IMR-90 (cell line): ENCODE results near the gene ABCA6.

Experiments used
- CEBPB ChIP-seq: IDR thresholded peaks from 2 replicates; pipeline ENCODE4 v1.6.1; 2012; ENCODE audit warnings: low read depth, low read length, improper control_type of control experiment
- FOS ChIP-seq: fragments of 150-350 bp; IDR thresholded peaks from 2 replicates; pipeline ENCODE4 v1.6.1; 2016; ENCODE audit warnings: low read depth, low read length
- MAFK ChIP-seq: IDR thresholded peaks from 2 replicates; pipeline ENCODE4 v1.6.1; 2012; ENCODE audit warnings: low read depth, low read length, improper control_type of control experiment
- MAZ ChIP-seq: IDR thresholded peaks from 2 replicates; pipeline ENCODE4 v1.6.1; 2012; ENCODE audit warnings: low read depth, mild to moderate bottlenecking, low read length, improper control_type of control experiment, moderate library complexity, borderline replicate concordance
- MXI1 ChIP-seq: IDR thresholded peaks from 2 replicates; pipeline ENCODE4 v1.6.1; 2012; ENCODE audit warnings: low read depth, mild to moderate bottlenecking, low read length, moderate library complexity, borderline replicate concordance
- POLR2A ChIP-seq: IDR thresholded peaks from 2 replicates; pipeline ENCODE4 v1.6.1; 2012; ENCODE audit warnings: mild to moderate bottlenecking, low read depth, low read length
- RAD21 ChIP-seq: IDR thresholded peaks from 2 replicates; pipeline ENCODE4 v1.6.1; 2012; ENCODE audit warnings: low read length, improper control_type of control experiment
- RCOR1 ChIP-seq: IDR thresholded peaks from 2 replicates; pipeline ENCODE4 v1.6.1; 2012; ENCODE audit warnings: mild to moderate bottlenecking, low read length, improper control_type of control experiment; ENCODE audit not compliant: insufficient replicate concordance
- RFX5 ChIP-seq: IDR thresholded peaks from 2 replicates; pipeline ENCODE4 v1.8.0; 2012; ENCODE audit warnings: low read depth, mild to moderate bottlenecking, low read length, moderate library complexity
- SMC3 ChIP-seq: fragments of 150-350 bp; IDR thresholded peaks from 2 replicates; pipeline ENCODE4 v1.6.1; 2016; ENCODE audit warnings: low read depth, mild to moderate bottlenecking, antibody characterized with exemption, low read length, moderate library complexity
- TF ChIP-seq, protein P1 (sequence below): conservative IDR thresholded peaks from 2 replicates; pipeline ENCODE4 v1.5.1; 2012; ENCODE audit warnings: mild to moderate bottlenecking, low read depth, low read length, improper control_type of control experiment
- TF ChIP-seq, protein P2 (sequence below): fragments of 150-350 bp; IDR thresholded peaks from 2 replicates; pipeline ENCODE4 v1.6.1; 2016; ENCODE audit warnings: low read depth, mild to moderate bottlenecking, low read length, moderate library complexity, borderline replicate concordance
- TF ChIP-seq, protein P3 (sequence below): fragments of 150-350 bp; IDR thresholded peaks from 2 replicates; pipeline ENCODE4 v1.6.1; 2017; ENCODE audit warnings: mild to moderate bottlenecking, antibody characterized with exemption, low read length, low read depth

DNA sequence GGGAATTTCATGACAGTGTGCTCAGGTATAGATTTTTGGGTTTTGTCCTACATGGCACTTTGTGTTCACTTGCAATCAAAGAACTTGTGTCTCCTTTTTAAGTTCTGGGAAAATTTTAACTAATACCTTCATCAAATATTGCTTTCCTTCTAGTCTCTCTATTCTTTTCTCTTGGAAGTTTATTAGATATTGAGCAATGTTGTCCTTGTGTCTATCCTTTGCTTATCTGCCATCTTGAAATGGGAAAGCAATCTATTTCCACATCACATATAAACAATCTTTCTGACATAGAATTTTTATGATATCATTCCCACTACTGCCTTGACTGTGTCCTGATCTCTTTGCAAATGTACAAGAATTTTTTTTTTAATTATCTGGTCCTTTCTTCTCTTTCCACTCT lies 76.6 kb downstream of the ABCA6 start:
- TF ChIP-seq, protein P1, sequence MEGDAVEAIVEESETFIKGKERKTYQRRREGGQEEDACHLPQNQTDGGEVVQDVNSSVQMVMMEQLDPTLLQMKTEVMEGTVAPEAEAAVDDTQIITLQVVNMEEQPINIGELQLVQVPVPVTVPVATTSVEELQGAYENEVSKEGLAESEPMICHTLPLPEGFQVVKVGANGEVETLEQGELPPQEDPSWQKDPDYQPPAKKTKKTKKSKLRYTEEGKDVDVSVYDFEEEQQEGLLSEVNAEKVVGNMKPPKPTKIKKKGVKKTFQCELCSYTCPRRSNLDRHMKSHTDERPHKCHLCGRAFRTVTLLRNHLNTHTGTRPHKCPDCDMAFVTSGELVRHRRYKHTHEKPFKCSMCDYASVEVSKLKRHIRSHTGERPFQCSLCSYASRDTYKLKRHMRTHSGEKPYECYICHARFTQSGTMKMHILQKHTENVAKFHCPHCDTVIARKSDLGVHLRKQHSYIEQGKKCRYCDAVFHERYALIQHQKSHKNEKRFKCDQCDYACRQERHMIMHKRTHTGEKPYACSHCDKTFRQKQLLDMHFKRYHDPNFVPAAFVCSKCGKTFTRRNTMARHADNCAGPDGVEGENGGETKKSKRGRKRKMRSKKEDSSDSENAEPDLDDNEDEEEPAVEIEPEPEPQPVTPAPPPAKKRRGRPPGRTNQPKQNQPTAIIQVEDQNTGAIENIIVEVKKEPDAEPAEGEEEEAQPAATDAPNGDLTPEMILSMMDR = no peak
- TF ChIP-seq MXI1 (no peak), POLR2A (no peak), RCOR1 (no peak), RAD21 (no peak), FOS (no peak), SMC3 (no peak), CEBPB (no peak), MAZ (no peak), RFX5 (no peak), MAFK (no peak)
- TF ChIP-seq, protein P2, sequence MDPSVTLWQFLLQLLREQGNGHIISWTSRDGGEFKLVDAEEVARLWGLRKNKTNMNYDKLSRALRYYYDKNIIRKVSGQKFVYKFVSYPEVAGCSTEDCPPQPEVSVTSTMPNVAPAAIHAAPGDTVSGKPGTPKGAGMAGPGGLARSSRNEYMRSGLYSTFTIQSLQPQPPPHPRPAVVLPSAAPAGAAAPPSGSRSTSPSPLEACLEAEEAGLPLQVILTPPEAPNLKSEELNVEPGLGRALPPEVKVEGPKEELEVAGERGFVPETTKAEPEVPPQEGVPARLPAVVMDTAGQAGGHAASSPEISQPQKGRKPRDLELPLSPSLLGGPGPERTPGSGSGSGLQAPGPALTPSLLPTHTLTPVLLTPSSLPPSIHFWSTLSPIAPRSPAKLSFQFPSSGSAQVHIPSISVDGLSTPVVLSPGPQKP = no peak
- TF ChIP-seq, protein P3, sequence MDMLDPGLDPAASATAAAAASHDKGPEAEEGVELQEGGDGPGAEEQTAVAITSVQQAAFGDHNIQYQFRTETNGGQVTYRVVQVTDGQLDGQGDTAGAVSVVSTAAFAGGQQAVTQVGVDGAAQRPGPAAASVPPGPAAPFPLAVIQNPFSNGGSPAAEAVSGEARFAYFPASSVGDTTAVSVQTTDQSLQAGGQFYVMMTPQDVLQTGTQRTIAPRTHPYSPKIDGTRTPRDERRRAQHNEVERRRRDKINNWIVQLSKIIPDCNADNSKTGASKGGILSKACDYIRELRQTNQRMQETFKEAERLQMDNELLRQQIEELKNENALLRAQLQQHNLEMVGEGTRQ = no peak
